RPMI8226 (cell line): Measurements from ENCODE around the gene MYH6.
A peak's percentile ranks its signal among the peaks of the same experiment; 100 is the strongest.

Experiments used
- DNase-seq: peaks from one replicate; pipeline ENCODE4 v3.0.0-alpha.2; 2015

The MYH6 gene

DNA sequence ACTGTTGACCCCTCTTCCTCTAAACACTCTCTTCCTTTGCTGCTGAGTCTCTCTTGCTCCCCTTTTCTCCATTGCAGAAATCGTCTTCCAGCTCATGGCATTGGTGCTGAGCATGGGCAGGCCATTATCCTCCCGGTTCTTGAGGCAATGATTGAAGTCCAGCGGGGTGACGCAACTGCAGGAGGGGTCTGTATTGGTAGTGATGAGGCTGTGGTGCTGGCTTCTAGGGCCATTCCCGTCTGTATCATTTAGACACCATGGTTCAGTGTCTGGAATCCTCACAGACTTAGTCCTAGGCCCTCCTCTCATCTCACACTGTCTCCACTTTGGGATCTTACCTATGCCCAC, 54.7 kb downstream of the MYH6 start:
- no peak for DNase-seq

DNA sequence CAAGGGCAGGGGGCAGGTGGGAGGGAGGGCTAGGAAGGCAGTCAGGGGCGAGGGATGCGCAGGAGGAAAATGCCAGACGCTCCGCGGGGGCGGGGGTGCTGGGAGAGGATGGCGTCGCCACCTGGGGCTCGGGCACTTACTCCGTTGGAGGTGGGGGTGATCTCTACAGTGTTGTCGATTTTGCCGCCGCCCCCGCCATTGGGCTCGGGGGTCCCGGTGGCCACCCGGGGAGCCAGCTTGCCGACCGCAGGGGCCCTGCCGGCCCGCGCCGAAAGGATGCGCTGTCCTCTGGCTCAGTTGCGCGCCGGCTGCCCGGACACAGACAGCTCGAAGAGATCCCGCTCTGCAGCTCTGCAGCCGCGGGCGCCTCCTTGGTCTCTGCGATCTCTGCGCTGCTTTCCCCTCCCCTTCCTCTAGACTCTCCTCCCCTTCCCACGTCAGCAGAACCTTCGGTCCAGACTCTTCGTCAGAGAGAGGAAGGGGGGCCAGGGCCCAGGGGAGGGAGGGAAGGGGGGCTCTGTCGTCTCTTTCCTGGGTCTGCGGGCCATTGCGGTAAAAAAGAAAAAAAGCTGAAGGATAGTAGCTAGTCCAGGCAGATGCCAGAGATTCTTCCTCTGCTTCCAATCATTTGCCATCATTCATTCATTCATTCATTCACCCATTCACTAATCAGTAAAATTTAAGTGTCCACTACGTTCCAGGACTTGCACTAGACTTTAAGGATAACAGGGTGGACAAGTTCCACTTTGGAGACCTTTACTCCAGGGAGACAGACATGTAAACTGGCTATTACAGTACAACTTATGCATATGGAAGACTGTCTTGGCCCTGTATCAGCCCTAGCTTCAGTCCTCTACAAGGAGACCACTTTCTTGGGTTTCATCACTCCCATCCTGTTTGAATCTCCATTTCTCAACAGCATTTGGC, 55.3 kb downstream of the MYH6 start, which contains the start of gene SLC22A17:
TSS of gene SLC22A17 (minus strand) at position 382 of the 927 bp plus-strand sequence.
- DNase-seq, result peak; percentile 30

DNA sequence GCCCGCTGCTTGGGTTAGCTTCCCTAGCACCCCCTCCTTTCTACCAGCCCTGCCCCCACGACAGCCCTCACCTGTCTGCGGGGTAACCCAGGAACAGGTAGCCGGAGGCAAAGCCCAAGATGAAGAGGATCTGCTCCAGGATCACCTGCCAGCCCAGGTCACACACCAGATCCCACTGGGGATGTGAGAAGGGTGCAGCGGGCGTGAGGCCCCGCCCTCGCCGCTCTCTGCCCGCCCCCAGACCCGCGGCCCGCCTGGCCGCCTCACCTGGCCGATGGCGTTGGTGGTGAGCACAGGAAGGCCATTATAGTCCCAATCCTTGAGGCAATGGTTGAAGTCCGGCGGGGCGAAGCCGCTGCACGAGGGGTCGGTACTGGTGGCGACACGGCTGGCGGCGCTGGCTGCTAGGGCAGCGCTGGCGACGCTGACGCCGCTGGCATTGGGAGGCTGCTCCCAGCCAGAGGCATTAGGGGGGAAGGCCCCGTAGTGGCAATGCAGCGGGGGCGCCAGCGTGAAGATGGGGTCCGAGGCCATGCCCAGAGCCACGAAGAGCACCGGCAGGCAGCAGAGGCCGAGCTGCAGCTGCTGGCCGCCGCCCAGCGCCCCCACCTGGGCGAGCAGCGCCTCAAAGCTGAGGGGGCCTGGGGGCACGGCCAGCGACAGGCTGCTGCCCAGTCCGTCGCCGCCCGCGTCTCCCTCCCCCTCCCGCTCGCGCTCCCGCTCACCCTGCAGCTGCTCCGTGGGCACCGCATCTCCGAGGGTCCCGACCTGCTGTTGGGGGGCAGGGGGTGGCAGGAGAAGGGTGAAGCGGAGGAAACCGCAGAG, 56.2 kb downstream of the MYH6 start:
- no peak for DNase-seq

DNA sequence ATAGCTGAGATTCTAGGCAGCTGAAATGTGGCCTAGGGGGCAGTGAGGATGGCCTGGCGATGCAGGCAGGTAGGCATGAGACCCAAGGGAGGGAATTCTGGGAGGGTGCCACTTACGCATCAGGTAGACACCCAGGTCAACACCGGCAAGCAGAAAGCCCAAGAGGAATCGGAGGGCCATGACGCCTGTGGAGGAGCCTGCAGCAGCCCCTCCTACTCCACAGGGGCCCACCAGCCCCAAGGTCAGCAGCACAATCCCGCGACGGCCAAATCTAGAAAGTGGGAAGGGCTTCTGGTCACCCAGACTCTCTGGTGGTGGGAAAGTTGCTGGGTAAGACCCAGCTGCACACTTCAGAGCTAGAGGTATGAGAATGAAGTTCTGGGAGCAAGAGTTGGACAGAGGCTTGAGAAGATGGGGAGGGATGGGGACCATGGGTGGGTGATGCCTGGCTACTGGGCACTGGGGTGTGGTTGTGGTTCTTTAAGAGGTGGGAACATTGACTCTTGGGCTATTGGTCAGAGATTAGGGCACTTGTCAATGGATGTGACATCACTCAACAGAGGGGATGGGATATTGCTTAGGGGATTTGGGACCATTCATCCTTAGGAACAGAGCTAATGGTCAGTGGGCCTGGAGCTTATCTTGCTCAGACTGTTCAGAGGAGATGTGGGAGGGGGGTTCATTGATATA, 58.8 kb downstream of the MYH6 start:
- no peak for DNase-seq

DNA sequence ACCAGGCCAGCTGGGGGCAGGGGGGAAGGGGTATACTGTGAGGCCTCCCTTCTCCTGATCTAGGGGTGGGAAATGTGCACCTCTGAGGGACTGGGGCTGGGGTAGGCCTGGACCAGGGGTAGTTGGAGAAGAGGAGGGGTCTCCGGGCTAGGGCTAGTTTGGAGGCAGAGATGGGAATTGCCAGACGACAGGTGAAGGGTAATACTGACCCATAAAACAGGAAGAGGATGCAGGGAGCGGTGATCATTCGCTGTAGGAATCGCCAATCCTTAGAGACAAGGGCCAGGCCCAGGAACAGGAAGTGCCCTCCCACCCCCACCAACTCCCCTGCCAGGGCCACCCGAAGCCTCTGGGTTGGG, 59.8 kb downstream of the MYH6 start:
- DNase-seq, result no peak

GRCh38 chr14:23347406-23348296, 60.4 kb downstream of the MYH6 start:
- DNase-seq, result no peak

DNA sequence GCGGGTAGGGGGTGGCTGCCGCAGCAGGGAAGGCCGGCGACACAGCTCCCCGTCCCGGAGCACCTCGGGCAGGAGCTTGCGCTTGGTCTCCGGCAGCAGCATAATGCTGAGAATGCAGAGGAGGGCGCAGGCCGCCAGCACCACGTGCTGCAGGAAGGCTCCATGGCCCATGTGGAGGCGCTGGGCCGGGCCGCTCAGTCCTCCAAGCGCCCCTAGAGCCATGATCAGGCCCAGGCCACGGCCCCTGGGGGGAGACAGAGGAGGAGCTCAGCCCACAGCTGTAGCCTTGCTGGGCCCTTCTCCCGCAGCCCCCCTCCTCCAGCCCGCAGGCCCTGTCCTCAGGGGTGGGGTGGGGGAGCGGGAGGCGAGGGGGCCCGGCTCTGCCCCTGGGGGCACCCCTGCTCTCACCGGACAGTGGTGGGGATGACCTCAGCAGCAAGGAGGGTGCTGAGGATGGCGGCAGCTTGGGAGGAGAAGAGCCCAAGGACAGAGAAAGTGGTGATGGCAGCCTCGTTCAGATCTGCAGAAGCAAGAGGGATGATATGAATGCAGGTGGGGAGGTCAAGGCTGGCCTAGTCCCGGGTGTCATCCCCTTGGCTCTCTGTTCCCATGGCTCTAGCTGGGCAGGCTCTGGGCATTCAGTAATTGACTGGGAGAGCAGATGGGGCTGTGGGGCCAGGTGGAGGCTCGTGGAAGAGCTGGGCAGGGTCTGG, 61.2 kb downstream of the MYH6 start:
- DNase-seq, result no peak

- no peak for DNase-seq
Observed at GRCh38 chr14:23345987-23346692, 61.9 kb downstream of the MYH6 start.

DNA sequence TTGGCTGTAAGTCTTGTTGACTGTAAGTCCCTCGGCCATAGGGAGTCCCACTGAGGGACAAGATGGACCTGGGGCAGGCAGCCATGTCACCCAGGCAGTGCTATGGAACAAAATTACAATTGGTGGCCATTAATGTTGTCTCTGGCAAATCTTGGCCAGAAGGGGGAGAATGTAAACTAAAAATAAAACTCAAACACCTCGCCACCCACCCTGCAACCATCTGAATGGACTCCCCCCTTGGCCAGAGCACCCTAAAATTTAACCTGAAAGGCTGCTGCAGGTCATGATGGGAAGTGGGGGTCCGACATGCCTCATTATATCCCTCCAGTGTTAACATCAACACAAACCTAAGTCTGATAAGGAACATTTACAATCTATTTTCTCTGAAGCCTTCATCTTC, 63.6 kb downstream of the MYH6 start:
- DNase-seq, result no peak

- DNase-seq, result no peak
Observed at GRCh38 chr14:23339506-23340268, 68.4 kb downstream of the MYH6 start.

GRCh38 chr14:23335623-23336022, 72.5 kb downstream of the MYH6 start:
- DNase-seq, result no peak
